H9 (cell line): ENCODE measurements around the gene MROH2A. TPM values are rescaled to one million over a fixed set of nuclear protein-coding genes. Genes with fewer than 3 reads are reported as not detected.
A peak's percentile ranks its signal among the peaks of the same experiment; 100 is the strongest.

Experiments
- DNase-seq: peaks from one replicate; pipeline ENCODE4 v3.0.0-alpha.2; 2017
- H2AFZ ChIP-seq: one replicate; pipeline ENCODE4 v1.6.1; 2013; ENCODE audit warnings: mild to moderate bottlenecking, low read length, control low read depth, moderate library complexity
- H2AK5ac ChIP-seq: 2 replicates; pipeline ENCODE4 v1.6.1; 2013; ENCODE audit warnings: low read length, control low read depth, mixed read lengths; ENCODE audit not compliant: insufficient read length
- H2BK120ac ChIP-seq: one replicate; pipeline ENCODE4 v1.6.1; 2013; ENCODE audit warnings: low read depth, mild to moderate bottlenecking, low read length, control low read depth, inconsistent platforms; ENCODE audit not compliant: poor library complexity, severe bottlenecking
- H2BK12ac ChIP-seq: 2 replicates; pipeline ENCODE4 v1.6.1; 2013; ENCODE audit warnings: low read length, control low read depth, mixed read lengths, low read depth; ENCODE audit not compliant: insufficient read length
- H2BK15ac ChIP-seq: 2 replicates; pipeline ENCODE4 v1.6.1; 2013; ENCODE audit warnings: low read depth, low read length, control low read depth
- H2BK20ac ChIP-seq: one replicate; pipeline ENCODE4 v1.6.1; 2013; ENCODE audit warnings: low read depth, mild to moderate bottlenecking, low read length, control low read depth, inconsistent platforms; ENCODE audit not compliant: poor library complexity, severe bottlenecking
- H2BK5ac ChIP-seq: 2 replicates; pipeline ENCODE4 v1.6.1; 2013; ENCODE audit warnings: low read length, control low read depth, mixed read lengths; ENCODE audit not compliant: insufficient read length
- H3K14ac ChIP-seq: 2 replicates; pipeline ENCODE4 v1.6.1; 2013; ENCODE audit warnings: low read length, control low read depth; ENCODE audit not compliant: insufficient read depth
- H3K18ac ChIP-seq: 2 replicates; pipeline ENCODE4 v1.6.1; 2013; ENCODE audit warnings: low read depth, mild to moderate bottlenecking, mixed read lengths, low read length, control low read depth; ENCODE audit not compliant: insufficient read length
- H3K23ac ChIP-seq: 2 replicates; pipeline ENCODE4 v1.6.1; 2013; ENCODE audit warnings: low read length, control low read depth, mixed read lengths, low read depth; ENCODE audit not compliant: insufficient read length
- H3K23me2 ChIP-seq: 2 replicates; pipeline ENCODE4 v1.6.1; 2013; ENCODE audit warnings: low read depth, mild to moderate bottlenecking, mixed read lengths, low read length, control low read depth; ENCODE audit not compliant: insufficient read length, poor library complexity, severe bottlenecking
- H3K27ac ChIP-seq: 2 replicates; pipeline ENCODE4 v1.5.1; 2013; ENCODE audit warnings: low read length, control low read depth, mixed read lengths, low read depth; ENCODE audit not compliant: insufficient read length
- H3K27me3 ChIP-seq: 2 replicates; pipeline ENCODE4 v1.6.1; 2013; ENCODE audit warnings: low read length, control low read depth, inconsistent platforms; ENCODE audit not compliant: insufficient read depth
- H3K4ac ChIP-seq: 2 replicates; pipeline ENCODE4 v1.6.1; 2013; ENCODE audit warnings: low read depth, mild to moderate bottlenecking, control low read depth, inconsistent platforms, low read length, moderate library complexity
- H3K4me1 ChIP-seq: 2 replicates; pipeline ENCODE4 v1.6.1; 2013; ENCODE audit warnings: low read length, control low read depth, inconsistent platforms; ENCODE audit not compliant: insufficient read depth
- H3K4me2 ChIP-seq: 2 replicates; pipeline ENCODE4 v1.6.1; 2013; ENCODE audit warnings: low read length, control low read depth, mixed read lengths; ENCODE audit not compliant: insufficient read length, insufficient read depth
- H3K56ac ChIP-seq: 2 replicates; pipeline ENCODE4 v1.6.1; 2013; ENCODE audit warnings: low read depth, mild to moderate bottlenecking, mixed read lengths, low read length, control low read depth; ENCODE audit not compliant: insufficient read length
- H3K79me1 ChIP-seq: 2 replicates; pipeline ENCODE4 v1.6.1; 2013; ENCODE audit warnings: low read depth, mild to moderate bottlenecking, moderate library complexity, low read length, control low read depth, inconsistent platforms; ENCODE audit not compliant: insufficient read depth, poor library complexity, severe bottlenecking
- H3K79me2 ChIP-seq: 2 replicates; pipeline ENCODE4 v1.6.1; 2013; ENCODE audit warnings: low read length, control low read depth, inconsistent platforms; ENCODE audit not compliant: insufficient read depth
- H3K9ac ChIP-seq: 2 replicates; pipeline ENCODE4 v1.6.1; 2013; ENCODE audit warnings: low read length, control low read depth, mixed read lengths; ENCODE audit not compliant: insufficient read length; ENCODE audit errors: extremely low read depth
- H3K9me3 ChIP-seq: one replicate; pipeline ENCODE4 v1.6.1; 2013; ENCODE audit warnings: low read depth, low read length, inconsistent platforms; ENCODE audit not compliant: control insufficient read depth
- H3T11ph ChIP-seq: one replicate; pipeline ENCODE4 v1.6.1; 2013; ENCODE audit warnings: mild to moderate bottlenecking, low read length, control low read depth, inconsistent platforms
- H4K20me1 ChIP-seq: one replicate; pipeline ENCODE4 v1.6.1; 2013; ENCODE audit not compliant: control insufficient read depth, insufficient read length, insufficient read depth
- H4K5ac ChIP-seq: 2 replicates; pipeline ENCODE4 v1.6.1; 2013; ENCODE audit warnings: low read depth, mild to moderate bottlenecking, mixed read lengths, low read length, control low read depth; ENCODE audit not compliant: insufficient read length
- H4K8ac ChIP-seq: replicated peaks from 2 replicates; pipeline ENCODE4 v1.6.1; 2013; ENCODE audit warnings: low read length, control low read depth, mixed read lengths, low read depth; ENCODE audit not compliant: insufficient read length
- H4K91ac ChIP-seq: 2 replicates; pipeline ENCODE4 v1.6.1; 2013; ENCODE audit warnings: low read depth, mild to moderate bottlenecking, moderate library complexity, mixed read lengths, low read length, control low read depth; ENCODE audit not compliant: insufficient read length
- H3K27ac Mint-ChIP-seq, 3 experiments: 2 replicates in 2 of 3; 3 replicates in 1 of 3; pipeline ENCODE4 v1.8.0; 2020 to 2021; ENCODE audit warnings: mixed read lengths in 3 of 3, mild to moderate bottlenecking in 1 of 3, moderate library complexity in 1 of 3
- H3K27me3 Mint-ChIP-seq: 2 replicates; pipeline ENCODE4 v1.8.0; 2021; ENCODE audit warnings: low read depth, mild to moderate bottlenecking, moderate library complexity, mixed read lengths
- H3K36me3 Mint-ChIP-seq, 3 experiments: 2 replicates in 2 of 3; 3 replicates in 1 of 3; pipeline ENCODE4 v1.8.0; 2020 to 2021; ENCODE audit warnings: low read depth in 3 of 3, mixed read lengths in 3 of 3; ENCODE audit not compliant: insufficient read depth in 1 of 3
- H3K4me1 Mint-ChIP-seq, 2 experiments: 2 replicates each; pipeline ENCODE4 v1.8.0; 2020; ENCODE audit warnings: mixed read lengths in 2 of 2
- H3K4me3 Mint-ChIP-seq, 2 experiments: 2 replicates in 1 of 2; 3 replicates in 1 of 2; pipeline ENCODE4 v1.8.0; 2020 to 2021; ENCODE audit warnings: mild to moderate bottlenecking in 2 of 2, mixed read lengths in 2 of 2, moderate library complexity in 1 of 2
- H3K9me3 Mint-ChIP-seq, 2 experiments: 2 replicates in 1 of 2; 3 replicates in 1 of 2; pipeline ENCODE4 v1.8.0; 2020; ENCODE audit warnings: mild to moderate bottlenecking in 2 of 2, mixed read lengths in 2 of 2, moderate library complexity in 1 of 2
- CTCF ChIP-seq: fragments of 200-600 bp; sonication (generic); conservative IDR thresholded peaks from 3 replicates; pipeline ENCODE4 v1.8.0; 2021; ENCODE audit warnings: antibody characterized with exemption, mild to moderate bottlenecking
- WGBS: extraction: QIAGEN DNeasy Blood & Tissue Kit; methylation state at CpG from one replicate; pipeline ENCODE4 v1.1.7; 2013; ENCODE audit warnings: missing lambda C conversion rate, low lambda C conversion rate, mixed read lengths; ENCODE audit not compliant: insufficient read length; ENCODE audit errors: extremely low coverage; 5-methylcytosine and 5-hydroxymethylcytosine counted together
- total RNA-seq: library from RNA; stranded (reverse); gene quantifications from 2 replicates; pipeline ENCODE4 v1.2.1, GENCODE V29; 2021

The MROH2A gene
- total RNA-seq, 1 experiment from 2014 or later = not detected

- Histone ChIP-seq H3K9ac (no peak overlapping the region), H3K23me2 (no peaks in the 10 kb centered on the region), H2BK20ac (no peak overlapping the region), H3K27me3 (no peaks in the 10 kb centered on the region), H3K23ac (no peak overlapping the region), H4K20me1 (no peaks in the 10 kb centered on the region), H3K9me3 (no peaks in the 10 kb centered on the region), H3K4me1 (no peaks in the 10 kb centered on the region), H2AFZ (no peak overlapping the region), H3K14ac (no peak overlapping the region), H3K79me2 (no peaks in the 10 kb centered on the region), H3K4ac (no peak overlapping the region), H2BK120ac (no peak overlapping the region), H3K79me1 (no peaks in the 10 kb centered on the region), H4K5ac (no peak overlapping the region), H2BK5ac (no peak overlapping the region), H2AK5ac (no peak overlapping the region), H2BK15ac (no peak overlapping the region), H3K18ac (no peak overlapping the region), H4K91ac (no peak overlapping the region), H3T11ph (no peak overlapping the region), H4K8ac (no peak overlapping the region), H3K56ac (no peak overlapping the region), H2BK12ac (no peak overlapping the region), H3K4me2 (no peak overlapping the region), H3K27ac (no peak overlapping the region)
- Mint-ChIP-seq H3K27ac (no peak overlapping the region), H3K27me3 (peaks cover 5% of the 10 kb centered on the region), H3K4me1 (no peaks in the 10 kb centered on the region; a peak in 1 of 4 replicates), H3K9me3 (peaks cover 4 to 7% of the 10 kb centered on the region in 2 experiments; a peak in 4 of 5 replicates), H3K36me3 (no peaks in the 10 kb centered on the region), H3K4me3 (no peak overlapping the region)
- TF ChIP-seq CTCF = no peak
- peak; percentile 24 for DNase-seq
- no CpG with 5 or more reads among the region's 25 CpGs for WGBS
Observed at GRCh38 chr2:233822781-233823730, 44.9 kb downstream of the MROH2A start.
